GM19324 (cell line): Measurements from ENCODE around the gene ARL15.
"Not testable (repeated sequence)": the region's sequence is repeated elsewhere in the genome, so short reads cannot be mapped to it uniquely, and the experiment has no call there.

Experiments used
- ATAC-seq: cut with Tn5 transposase; IDR thresholded peaks from one replicate; pipeline ENCODE4 v1.9.1; 2021; ENCODE audit warnings: mild to moderate bottlenecking, moderate library complexity; ENCODE audit not compliant: unreplicated experiment, low FRiP score

Gene ARL15

GRCh38 chr5:54007827-54008777 is 302.3 kb downstream of the ARL15 start:
- no peak for ATAC-seq

GRCh38 chr5:54004697-54005096 is 305.7 kb downstream of the ARL15 start:
- ATAC-seq = no peak

GRCh38 chr5:54002779-54003178 is 307.6 kb downstream of the ARL15 start:
- no peak for ATAC-seq

- ATAC-seq = no peak
Measured at GRCh38 chr5:54001976-54002775, 308.2 kb downstream of the ARL15 start.

- no peak for ATAC-seq
Measured at GRCh38 chr5:54000011-54000410, 310.4 kb downstream of the ARL15 start.

GRCh38 chr5:53997736-53998627 is 312.4 kb downstream of the ARL15 start:
- ATAC-seq = no peak

- ATAC-seq = no peak
Measured at GRCh38 chr5:53996008-53996407, 314.4 kb downstream of the ARL15 start.

- ATAC-seq = no peak
Measured at GRCh38 chr5:53994148-53994547, 316.2 kb downstream of the ARL15 start.

GRCh38 chr5:53991942-53992341 is 318.4 kb downstream of the ARL15 start:
- no peak for ATAC-seq

GRCh38 chr5:53987101-53987500 is 323.3 kb downstream of the ARL15 start:
- ATAC-seq = no peak

- no peak for ATAC-seq
Measured at GRCh38 chr5:53985796-53986195, 324.6 kb downstream of the ARL15 start.

- no peak for ATAC-seq
Measured at GRCh38 chr5:53984971-53985370, 325.4 kb downstream of the ARL15 start.

- no peak for ATAC-seq
Measured at GRCh38 chr5:53983568-53984460, 326.6 kb downstream of the ARL15 start.

GRCh38 chr5:53982319-53982718 is 328.1 kb downstream of the ARL15 start:
- not testable (repeated sequence) for ATAC-seq

- no peak for ATAC-seq
Measured at GRCh38 chr5:53980061-53980460, 330.3 kb downstream of the ARL15 start.

- no peak for ATAC-seq
Measured at GRCh38 chr5:53974021-53974420, 336.4 kb downstream of the ARL15 start.

GRCh38 chr5:53972314-53972713 is 338.1 kb downstream of the ARL15 start:
- ATAC-seq = no peak

- ATAC-seq = no peak
Measured at GRCh38 chr5:53971551-53971950, 338.8 kb downstream of the ARL15 start.

- no peak for ATAC-seq
Measured at GRCh38 chr5:53971131-53971530, 339.2 kb downstream of the ARL15 start.
